Naive thymus-derived CD4-positive, alpha-beta T cell (primary cell): ENCODE measurements around the gene SS18. TPM values are rescaled to one million over a fixed set of nuclear protein-coding genes. Genes with fewer than 3 reads are reported as not detected.
A peak's percentile ranks its signal among the peaks of the same experiment; 100 is the strongest.

ENCODE experiments used
- ATAC-seq: fragments of 150-1000 bp; cut with Tn5 transposase; 2 replicates; pipeline ENCODE4 v1.10.0; 2021; ENCODE audit warnings: mild to moderate bottlenecking, moderate library complexity
- CTCF ChIA-PET: fragments of 350-600 bp; sonication (Branson Sonifier 250); formaldehyde crosslinking; loops from one replicate; lab custom pipeline; 2021; ENCODE audit warnings: antibody characterized with exemption; lab: Charles Lee
- POLR2A ChIA-PET: fragments of 350-600 bp; sonication (Branson Sonifier 250); formaldehyde crosslinking; loops from one replicate; lab custom pipeline; 2021; ENCODE audit warnings: antibody characterized with exemption, inconsistent platforms; lab: Charles Lee
- DNase-seq, 9 donors: peaks; one replicate each; pipeline versions ENCODE4 v3.0.0 to v3.0.0-alpha.2; 2020 to 2022; ENCODE audit warnings: mixed read lengths in 1 of 9
- H3K27ac ChIP-seq: one replicate; pipeline ENCODE4 v1.7.0; 2013; ENCODE audit warnings: mild to moderate bottlenecking, low read depth, low read length, moderate library complexity
- H3K27me3 ChIP-seq, 2 donors: one replicate each; pipeline ENCODE4 v1.7.0; 2013; ENCODE audit warnings: low read length in 2 of 2, mild to moderate bottlenecking in 2 of 2, moderate library complexity in 2 of 2; ENCODE audit not compliant: control insufficient read depth in 2 of 2, insufficient read depth in 2 of 2
- H3K36me3 ChIP-seq, 3 experiments: 1 replicate in 2 of 3; 2 replicates in 1 of 3; pipeline ENCODE4 v1.7.0; 2013; ENCODE audit warnings: low read length in 3 of 3, mild to moderate bottlenecking in 3 of 3, moderate library complexity in 1 of 3; ENCODE audit not compliant: insufficient read depth in 3 of 3, control insufficient read depth in 2 of 3
- H3K4me1 ChIP-seq, 2 donors: one replicate each; pipeline ENCODE4 v1.7.0; 2013; ENCODE audit warnings: low read length in 2 of 2, mild to moderate bottlenecking in 2 of 2, moderate library complexity in 1 of 2; ENCODE audit not compliant: control insufficient read depth in 2 of 2, insufficient read depth in 2 of 2
- H3K4me3 ChIP-seq: 2 replicates; pipeline ENCODE4 v1.7.0; 2013; ENCODE audit warnings: mild to moderate bottlenecking, low read length
- H3K9me3 ChIP-seq, 3 experiments: 1 replicate in 2 of 3; 2 replicates in 1 of 3; pipeline ENCODE4 v1.7.0; 2013; ENCODE audit warnings: low read length in 3 of 3; ENCODE audit not compliant: control insufficient read depth in 2 of 3
- H3K27ac Mint-ChIP-seq, 9 donors: one replicate each; pipeline ENCODE4 v1.8.0; 2020 to 2022; ENCODE audit warnings: mixed read lengths in 9 of 9, mild to moderate bottlenecking in 8 of 9, moderate library complexity in 5 of 9, inconsistent platforms in 2 of 9
- H3K27me3 Mint-ChIP-seq, 5 donors: one replicate each; pipeline ENCODE4 v1.8.0; 2021 to 2022; ENCODE audit warnings: mixed read lengths in 5 of 5, mild to moderate bottlenecking in 1 of 5
- H3K36me3 Mint-ChIP-seq, 5 donors: one replicate each; pipeline ENCODE4 v1.8.0; 2020 to 2022; ENCODE audit warnings: mixed read lengths in 5 of 5, mild to moderate bottlenecking in 3 of 5, inconsistent platforms in 1 of 5
- H3K4me1 Mint-ChIP-seq, 7 donors: one replicate each; pipeline ENCODE4 v1.8.0; 2020 to 2022; ENCODE audit warnings: mixed read lengths in 7 of 7, mild to moderate bottlenecking in 3 of 7, inconsistent platforms in 1 of 7
- H3K4me3 Mint-ChIP-seq, 10 donors: one replicate each; pipeline ENCODE4 v1.8.0; 2020 to 2022; ENCODE audit warnings: mild to moderate bottlenecking in 10 of 10, mixed read lengths in 10 of 10, moderate library complexity in 6 of 10, inconsistent platforms in 2 of 10
- H3K9me3 Mint-ChIP-seq, 11 donors: one replicate each; pipeline ENCODE4 v1.8.0; 2020 to 2022; ENCODE audit warnings: mixed read lengths in 11 of 11, mild to moderate bottlenecking in 4 of 11, inconsistent platforms in 1 of 11, moderate library complexity in 1 of 11
- intact Hi-C, 2 donors: fragments of 100-400 bp; cut with micrococcal nuclease; formaldehyde crosslinking; loops; one replicate each; pipeline ENCODE4 v1.15.1; 2023
- polyA plus RNA-seq, 2 donors: library from polyadenylated mRNA; unstranded; fragments of 300-500 nt; fragmentation: Illumina TruSeq; gene quantifications; one replicate each; pipeline ENCODE4 v1.2.3, GENCODE V29; 2021
- total RNA-seq, 6 experiments: library from RNA in 5 of 6; stranded (reverse) in 5 of 6; gene quantifications; 1 replicate in 5 of 6; 2 replicates in 1 of 6; pipeline ENCODE4 v1.2.3 and lab custom pipeline; 2021 to 2026

Gene SS18
- total and polyA plus RNA-seq, 7 experiments from 2014 or later: 33.5 to 85.8 (median 53.6) TPM

DNA sequence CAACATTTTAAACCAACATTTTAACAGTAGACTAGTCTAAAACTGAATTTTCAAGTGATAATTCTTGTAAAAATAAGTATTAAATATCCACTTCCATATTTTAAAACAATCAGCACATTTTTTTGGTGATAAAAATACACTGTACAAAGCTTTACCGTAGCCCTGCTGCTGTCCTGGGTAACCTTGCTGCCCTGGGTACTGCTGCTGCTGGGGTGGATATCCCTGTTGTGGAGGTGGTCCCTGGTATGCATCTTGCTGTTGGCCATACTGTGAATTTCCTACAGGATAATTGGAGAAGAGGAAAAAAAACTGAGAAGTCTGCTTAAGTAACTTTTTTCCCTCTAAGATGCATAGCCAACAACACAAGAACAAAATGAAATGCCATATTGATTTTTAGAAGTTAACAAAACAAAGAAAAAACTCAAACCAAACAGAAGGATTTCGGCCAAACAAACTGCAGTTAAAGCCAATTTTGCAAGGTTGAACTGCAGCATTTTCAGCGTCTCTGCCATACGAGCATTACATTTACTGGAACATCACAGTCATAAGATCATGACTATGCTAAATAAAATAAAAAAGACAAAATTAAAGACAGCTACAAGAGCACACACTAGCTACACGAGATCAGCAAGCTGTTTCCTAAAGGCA is 55.4 kb downstream of the SS18 start:
- H3K36me3 ChIP-seq: peaks cover 12 to 43% (median 23%) of the 10 kb centered on the region in 3 experiments
- Mint-ChIP-seq H3K27ac (peak overlapping the region in 1 of 9 donors; percentile 3), H3K4me3 (no peak overlapping the region), H3K27me3 (no peaks in the 10 kb centered on the region), H3K4me1 (peaks cover 2 to 8% (median 6%) of the 10 kb centered on the region in 7 donors), H3K36me3 (peaks cover 18 to 72% (median 56%) of the 10 kb centered on the region in 5 donors), H3K9me3 (no peaks in the 10 kb centered on the region)
- DNase-seq (no peak), ATAC-seq (no peak)
- no peak overlapping the region for H3K4me3 ChIP-seq
- intact Hi-C loops: no loop called here
- POLR2A ChIA-PET: no interaction called here
- H3K27ac ChIP-seq: no peak overlapping the region
- no peaks in the 10 kb centered on the region for H3K27me3 ChIP-seq
- no peaks in the 10 kb centered on the region for H3K4me1 ChIP-seq
- H3K9me3 ChIP-seq: no peaks in the 10 kb centered on the region
- CTCF ChIA-PET: no interaction called here

DNA sequence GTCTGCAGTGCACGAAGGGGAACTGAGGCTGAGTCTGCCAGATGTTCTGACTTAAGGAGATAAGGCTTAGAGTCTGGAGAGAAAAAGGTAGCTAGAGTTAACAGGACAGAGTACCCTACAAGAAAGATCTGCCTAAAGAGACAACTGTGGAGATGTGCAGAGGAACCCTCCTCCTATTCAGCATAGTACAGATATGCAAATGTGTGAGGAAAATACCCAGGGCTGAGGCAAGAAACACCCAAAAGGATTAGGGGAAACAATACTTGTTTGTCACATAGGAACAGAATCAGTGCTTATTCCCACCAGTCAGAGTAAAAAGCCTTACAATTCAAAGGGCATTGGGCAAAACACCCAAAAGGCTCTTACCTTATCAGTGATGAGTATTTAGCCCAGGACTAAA is 67.8 kb downstream of the SS18 start:
- Histone ChIP-seq H3K27ac (no peak overlapping the region), H3K9me3 (no peaks in the 10 kb centered on the region), H3K36me3 (peaks cover 10 to 56% (median 11%) of the 10 kb centered on the region in 3 experiments), H3K4me1 (no peaks in the 10 kb centered on the region), H3K27me3 (no peaks in the 10 kb centered on the region), H3K4me3 (no peak overlapping the region)
- DNase-seq: no peak
- POLR2A ChIA-PET: no interaction called here
- H3K9me3 Mint-ChIP-seq: peaks cover 0 to 12% (median 2%) of the 10 kb centered on the region in 11 donors
- no peaks in the 10 kb centered on the region for H3K27me3 Mint-ChIP-seq
- CTCF ChIA-PET: no interaction called here
- no peak for ATAC-seq
- H3K4me1 Mint-ChIP-seq: peaks cover 0 to 15% (median 9%) of the 10 kb centered on the region in 7 donors
- peak overlapping the region in 2 of 9 donors; percentile 7 to 44 for H3K27ac Mint-ChIP-seq
- no peak overlapping the region for H3K4me3 Mint-ChIP-seq
- H3K36me3 Mint-ChIP-seq: peaks cover 28 to 76% (median 68%) of the 10 kb centered on the region in 5 donors
- intact Hi-C loops: no loop called here

DNA sequence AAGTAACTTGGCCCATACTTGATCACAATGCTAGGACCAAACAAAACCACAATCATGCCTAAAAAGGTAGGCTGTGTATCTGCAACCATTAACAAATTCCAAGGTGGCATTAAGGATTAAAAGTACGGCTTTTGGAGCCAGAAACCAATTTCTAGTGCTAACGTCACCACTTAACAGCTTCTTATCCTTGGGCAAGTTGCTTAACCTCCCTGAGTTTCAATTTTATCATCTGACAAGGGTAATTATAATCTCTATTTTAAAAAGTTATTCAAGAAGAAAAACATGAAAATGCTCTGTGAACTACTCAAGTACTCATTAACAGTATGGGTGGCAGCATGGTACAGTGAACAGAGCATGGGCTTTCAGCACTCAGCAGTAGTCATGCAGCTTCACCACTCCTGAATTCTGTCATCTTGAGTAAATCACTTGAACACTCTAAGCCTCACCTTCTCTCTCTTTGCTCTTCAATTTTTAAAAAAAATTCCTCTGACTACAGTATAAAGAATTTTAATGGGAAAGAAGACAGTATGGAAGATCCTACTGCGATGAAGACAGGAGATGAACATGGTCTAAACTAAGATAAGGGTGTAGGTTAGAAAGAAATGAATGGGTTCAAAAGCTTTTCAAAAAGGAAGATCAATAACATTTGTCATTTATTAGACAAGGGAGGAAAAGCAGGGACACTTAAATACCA is 69.2 kb downstream of the SS18 start:
- intact Hi-C loops: no loop called here
- peaks cover 32 to 82% (median 72%) of the 10 kb centered on the region in 5 donors for H3K36me3 Mint-ChIP-seq
- H3K9me3 Mint-ChIP-seq: peaks cover 0 to 12% (median 2%) of the 10 kb centered on the region in 11 donors
- no peak overlapping the region for H3K4me3 Mint-ChIP-seq
- DNase-seq (no peak), ATAC-seq (no peak)
- ChIA-PET POLR2A (no interaction called here), CTCF (no interaction called here)
- peak overlapping the region in 2 of 9 donors; percentile 53 to 86 for H3K27ac Mint-ChIP-seq
- no peak overlapping the region for H3K27ac ChIP-seq
- H3K27me3 ChIP-seq: no peaks in the 10 kb centered on the region
- peaks cover 0 to 15% (median 6%) of the 10 kb centered on the region in 7 donors for H3K4me1 Mint-ChIP-seq
- no peaks in the 10 kb centered on the region for H3K4me1 ChIP-seq
- peaks cover 10 to 62% (median 11%) of the 10 kb centered on the region in 3 experiments for H3K36me3 ChIP-seq
- H3K27me3 Mint-ChIP-seq: no peaks in the 10 kb centered on the region
- no peaks in the 10 kb centered on the region for H3K9me3 ChIP-seq
- no peak overlapping the region for H3K4me3 ChIP-seq

DNA sequence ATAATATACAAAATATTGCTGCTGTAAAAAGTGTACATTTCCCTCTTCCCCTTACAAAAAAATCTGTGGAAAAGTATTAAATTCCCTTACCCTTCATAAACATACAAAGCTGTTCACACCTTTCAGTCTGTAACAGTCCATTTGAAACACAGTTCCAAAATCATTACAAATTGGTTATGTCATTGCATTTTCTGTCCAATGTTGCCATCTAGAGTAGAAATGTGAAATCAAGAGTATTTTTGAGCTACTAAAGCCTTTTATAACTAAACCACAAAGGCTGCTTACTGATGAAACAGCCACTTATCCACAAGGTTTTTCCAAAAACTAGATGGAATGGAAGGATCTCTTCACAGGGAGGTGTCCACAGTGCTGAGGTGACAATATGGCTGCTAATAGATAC is 72.5 kb downstream of the SS18 start:
- peaks cover 0 to 1% (median 0%) of the 10 kb centered on the region in 11 donors for H3K9me3 Mint-ChIP-seq
- H3K4me1 Mint-ChIP-seq: peaks cover 0 to 5% (median 0%) of the 10 kb centered on the region in 7 donors
- H3K4me3 ChIP-seq: no peak overlapping the region
- peaks cover 0 to 47% (median 8%) of the 10 kb centered on the region in 3 experiments for H3K36me3 ChIP-seq
- H3K27ac Mint-ChIP-seq: no peak overlapping the region
- no peak overlapping the region for H3K27ac ChIP-seq
- ChIA-PET CTCF (no interaction called here), POLR2A (no interaction called here)
- H3K9me3 ChIP-seq: no peaks in the 10 kb centered on the region
- H3K4me1 ChIP-seq: no peaks in the 10 kb centered on the region
- H3K27me3 Mint-ChIP-seq: no peaks in the 10 kb centered on the region
- H3K27me3 ChIP-seq: no peaks in the 10 kb centered on the region
- ATAC-seq (no peak), DNase-seq (no peak)
- H3K36me3 Mint-ChIP-seq: peaks cover 18 to 72% (median 49%) of the 10 kb centered on the region in 5 donors
- intact Hi-C loops: no loop called here
- H3K4me3 Mint-ChIP-seq: no peak overlapping the region

DNA sequence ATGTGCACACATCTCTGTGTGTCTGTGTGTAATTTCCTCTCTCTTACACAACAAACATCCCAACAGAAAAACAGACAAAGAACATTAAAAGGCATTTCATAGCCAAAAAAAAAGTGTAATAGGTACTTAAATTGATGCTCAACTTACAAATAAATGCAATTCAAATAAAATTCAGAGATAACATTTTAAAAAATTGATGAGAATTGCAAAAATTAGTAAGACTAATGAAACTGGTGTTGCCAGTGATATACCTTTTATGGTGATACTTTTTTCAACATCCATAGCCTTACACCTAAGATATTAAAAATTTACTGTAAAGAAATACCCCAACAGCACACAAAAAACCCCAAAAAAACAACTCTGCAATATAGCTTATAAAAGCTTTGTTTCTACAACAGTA is 76.0 kb downstream of the SS18 start:
- ChIA-PET POLR2A (no interaction called here), CTCF (no interaction called here)
- Mint-ChIP-seq H3K4me3 (no peak overlapping the region), H3K36me3 (peaks cover 13 to 65% (median 40%) of the 10 kb centered on the region in 5 donors), H3K27me3 (no peaks in the 10 kb centered on the region), H3K4me1 (peaks cover 0 to 5% (median 0%) of the 10 kb centered on the region in 7 donors), H3K27ac (peak overlapping the region in 1 of 9 donors; percentile 46), H3K9me3 (peaks cover 0 to 8% (median 0%) of the 10 kb centered on the region in 11 donors)
- H3K9me3 ChIP-seq: no peaks in the 10 kb centered on the region
- no peaks in the 10 kb centered on the region for H3K4me1 ChIP-seq
- ATAC-seq: no peak
- no peak overlapping the region for H3K27ac ChIP-seq
- H3K36me3 ChIP-seq: peaks cover 0 to 18% (median 8%) of the 10 kb centered on the region in 3 experiments
- DNase-seq: no peak
- H3K27me3 ChIP-seq: no peaks in the 10 kb centered on the region
- no peak overlapping the region for H3K4me3 ChIP-seq
- intact Hi-C loops: no loop called here

DNA sequence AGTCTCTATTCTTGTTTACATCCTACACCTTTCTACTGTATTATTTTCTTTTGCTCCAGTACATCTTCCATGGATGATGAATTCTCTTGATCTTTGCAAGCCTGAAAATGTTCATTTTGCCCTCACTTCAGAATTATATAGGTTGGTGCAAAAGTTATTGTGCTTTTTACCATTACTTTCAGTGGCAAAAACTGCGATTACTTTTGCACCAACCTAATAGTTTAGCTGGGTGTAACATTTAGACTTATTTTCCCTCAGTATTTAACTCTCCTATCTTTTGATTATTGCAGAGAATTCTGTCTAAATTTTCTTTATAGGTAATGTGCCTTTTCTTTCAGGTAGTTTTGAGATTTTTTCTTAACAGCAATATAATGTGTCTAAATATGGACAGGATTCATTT is 81.8 kb downstream of the SS18 start:
- Histone ChIP-seq H3K4me1 (no peaks in the 10 kb centered on the region), H3K36me3 (no peaks in the 10 kb centered on the region), H3K27ac (no peak overlapping the region), H3K9me3 (no peaks in the 10 kb centered on the region), H3K4me3 (no peak overlapping the region), H3K27me3 (no peaks in the 10 kb centered on the region)
- H3K4me3 Mint-ChIP-seq: no peak overlapping the region
- intact Hi-C loops: no loop called here
- POLR2A ChIA-PET: no interaction called here
- H3K9me3 Mint-ChIP-seq: peaks cover 0 to 8% (median 0%) of the 10 kb centered on the region in 11 donors
- peaks cover 0 to 21% (median 13%) of the 10 kb centered on the region in 5 donors for H3K36me3 Mint-ChIP-seq
- H3K4me1 Mint-ChIP-seq: no peaks in the 10 kb centered on the region
- CTCF ChIA-PET: no interaction called here
- no peak for ATAC-seq
- DNase-seq: no peak
- peak overlapping the region in 1 of 9 donors; percentile 23 for H3K27ac Mint-ChIP-seq
- peaks cover 0 to 3% (median 0%) of the 10 kb centered on the region in 5 donors for H3K27me3 Mint-ChIP-seq
